Left ventricle myocardium inferior (tissue), 1 donor: ENCODE measurements around the gene EGR1. TPM values are rescaled to one million over a fixed set of nuclear protein-coding genes. Genes with fewer than 3 reads are reported as not detected.
A peak's percentile ranks its signal among the peaks of the same experiment; 100 is the strongest.

Experiments
- DNase-seq: peaks from one replicate; pipeline ENCODE4 v3.0.0-alpha.2; 2020
- H3K27ac ChIP-seq: fragments of 200-600 bp; replicated peaks from 2 replicates; pipeline ENCODE4 v1.8.0; 2021
- H3K27me3 ChIP-seq: fragments of 200-600 bp; 2 replicates; pipeline ENCODE4 v1.8.0; 2021; ENCODE audit warnings: low read depth
- H3K36me3 ChIP-seq: fragments of 200-600 bp; 2 replicates; pipeline ENCODE4 v1.8.0; 2021
- H3K4me1 ChIP-seq: fragments of 200-600 bp; 2 replicates; pipeline ENCODE4 v1.8.0; 2021
- H3K4me3 ChIP-seq: fragments of 200-600 bp; 2 replicates; pipeline ENCODE4 v1.8.0; 2021; ENCODE audit warnings: mild to moderate bottlenecking, moderate library complexity
- H3K9me3 ChIP-seq: fragments of 200-600 bp; replicated peaks from 2 replicates; pipeline ENCODE4 v1.8.0; 2021
- CTCF ChIP-seq: fragments of 200-600 bp; IDR thresholded peaks from 2 replicates; pipeline ENCODE4 v1.8.0; 2021; ENCODE audit warnings: antibody characterized with exemption, mild to moderate bottlenecking, borderline replicate concordance
- intact Hi-C: fragments of 100-400 bp; cut with micrococcal nuclease; formaldehyde crosslinking; loops from one replicate; pipeline ENCODE4 v1.11.0; 2022
- total RNA-seq: library from RNA; stranded (reverse); fragmentation: NEBNext Ultra II Directional; extraction: Animal tissue kit (Norgen Biotek cat#: 25700); gene quantifications from one replicate; pipeline ENCODE4 v1.2.1, GENCODE V29; 2021
- donor health status: DM: no; HTN: yes; CAD: no; lungs with severe emphysema.

Gene EGR1
- total RNA-seq, 1 donor from 2014 or later = 7.8 TPM

DNA sequence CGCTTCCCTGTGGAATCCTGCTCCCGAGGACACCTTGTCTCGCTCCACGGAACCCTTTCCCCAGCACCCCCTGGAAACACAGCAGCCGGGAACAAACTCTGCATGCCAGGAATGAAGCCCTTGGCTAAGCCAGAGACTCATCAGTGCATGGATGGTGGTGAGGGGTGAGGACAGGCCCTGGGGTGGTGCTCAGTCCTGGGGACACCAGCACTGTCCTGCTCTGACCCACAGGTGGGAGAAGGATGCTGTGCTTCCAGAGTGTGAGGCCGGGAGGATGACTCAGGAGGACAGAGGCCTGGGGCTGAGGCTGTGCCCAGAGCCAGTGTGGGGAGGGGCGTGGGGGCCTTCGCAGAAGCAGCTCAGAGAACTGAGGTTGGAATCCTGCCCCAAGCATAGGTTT lies 11.2 kb upstream of the EGR1 start:
- no peak for DNase-seq
- no peak for TF ChIP-seq CTCF
- H3K36me3 ChIP-seq = no peaks in the 10 kb centered on the region
- no peaks in the 10 kb centered on the region for H3K27me3 ChIP-seq
- intact Hi-C loops = no loop called here
- H3K4me1 ChIP-seq = peaks cover 31% of the 10 kb centered on the region
- no peak overlapping the region for H3K4me3 ChIP-seq
- no peak overlapping the region for H3K27ac ChIP-seq
- no peaks in the 10 kb centered on the region for H3K9me3 ChIP-seq

DNA sequence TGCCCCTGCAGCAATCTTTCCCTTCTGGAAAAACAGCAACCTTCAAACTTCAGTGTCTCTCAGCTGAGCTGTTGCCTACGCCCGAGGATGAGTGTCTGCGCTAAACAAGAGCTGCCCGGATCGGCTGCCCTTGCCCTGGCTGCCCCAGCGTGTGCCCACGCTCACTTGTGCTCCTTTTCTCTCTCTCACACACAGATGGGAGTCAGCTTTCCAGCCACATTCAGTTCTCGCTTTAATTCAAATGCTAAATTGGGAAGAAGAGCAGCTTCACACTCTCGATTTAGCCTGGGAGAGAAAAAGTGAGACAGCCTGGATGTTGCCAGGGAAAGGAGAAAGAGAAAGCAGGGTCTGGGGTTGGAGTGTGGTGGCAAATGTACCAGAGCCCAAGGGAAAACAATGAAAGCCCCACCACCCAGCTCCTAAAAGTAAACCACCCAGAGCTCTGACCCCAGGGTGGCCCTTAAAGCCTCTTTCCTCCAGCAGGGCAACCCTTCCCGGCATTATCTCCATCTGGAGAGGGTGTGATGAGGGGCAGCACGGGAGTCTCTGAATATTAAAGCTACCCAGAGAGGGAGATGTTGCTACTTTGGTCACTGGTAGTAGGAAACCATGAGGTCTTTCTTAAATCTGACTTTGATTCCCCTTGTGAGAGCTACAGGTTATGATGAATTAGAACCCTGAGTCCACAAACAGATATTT lies 9.9 kb upstream of the EGR1 start:
- no peak for TF ChIP-seq CTCF
- no peak for DNase-seq
- no peaks in the 10 kb centered on the region for H3K9me3 ChIP-seq
- H3K27ac ChIP-seq = no peak overlapping the region
- H3K4me3 ChIP-seq = no peak overlapping the region
- no peaks in the 10 kb centered on the region for H3K36me3 ChIP-seq
- intact Hi-C loops = loop anchor here (5.0 kb wide), 1 partner anchor 47 kb away; no protein-coding TSS in a partner anchor
- peaks cover 34% of the 10 kb centered on the region for H3K4me1 ChIP-seq
- H3K27me3 ChIP-seq = no peaks in the 10 kb centered on the region

- intact Hi-C loops = loop anchor here (5.0 kb wide), 1 partner anchor 45 kb away; no protein-coding TSS in a partner anchor
- no peak for DNase-seq
- Histone ChIP-seq H3K4me3 (peak overlapping the region; percentile 29), H3K27me3 (no peaks in the 10 kb centered on the region), H3K4me1 (peaks cover 51% of the 10 kb centered on the region), H3K27ac (peak overlapping the region; percentile 53), H3K9me3 (no peaks in the 10 kb centered on the region), H3K36me3 (no peaks in the 10 kb centered on the region)
- no peak for TF ChIP-seq CTCF
These were observed 7.6 kb upstream of the EGR1 start for GRCh38 chr5:138457531-138458275.

DNA sequence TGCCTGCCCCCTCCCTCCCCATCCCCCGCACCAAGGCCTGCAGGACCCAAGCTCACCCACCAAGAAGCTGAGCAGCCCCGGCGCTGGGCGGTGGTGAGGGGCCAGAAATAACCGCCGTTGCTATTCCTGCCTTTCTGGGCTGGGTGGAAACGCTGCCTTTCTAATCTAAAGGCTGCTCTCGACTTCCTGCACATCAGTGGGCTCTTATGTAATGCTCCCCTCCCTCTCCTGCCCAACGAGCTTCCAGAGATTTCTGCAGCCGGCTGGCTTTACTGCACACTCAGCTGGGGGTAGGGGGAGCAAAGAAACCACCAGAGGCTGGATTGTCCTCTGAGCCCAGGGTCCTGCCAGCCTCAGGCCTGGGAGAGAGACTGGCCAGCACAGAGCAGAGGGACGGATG lies 6.9 kb upstream of the EGR1 start:
- no peak for TF ChIP-seq CTCF
- Histone ChIP-seq H3K4me1 (peaks cover 55% of the 10 kb centered on the region), H3K27ac (peak overlapping the region; percentile 53), H3K9me3 (no peaks in the 10 kb centered on the region), H3K4me3 (peak overlapping the region; percentile 29), H3K27me3 (no peaks in the 10 kb centered on the region), H3K36me3 (no peaks in the 10 kb centered on the region)
- DNase-seq = no peak
- intact Hi-C loops = loop anchor here (5.0 kb wide), 1 partner anchor 44 kb away; no protein-coding TSS in a partner anchor

DNA sequence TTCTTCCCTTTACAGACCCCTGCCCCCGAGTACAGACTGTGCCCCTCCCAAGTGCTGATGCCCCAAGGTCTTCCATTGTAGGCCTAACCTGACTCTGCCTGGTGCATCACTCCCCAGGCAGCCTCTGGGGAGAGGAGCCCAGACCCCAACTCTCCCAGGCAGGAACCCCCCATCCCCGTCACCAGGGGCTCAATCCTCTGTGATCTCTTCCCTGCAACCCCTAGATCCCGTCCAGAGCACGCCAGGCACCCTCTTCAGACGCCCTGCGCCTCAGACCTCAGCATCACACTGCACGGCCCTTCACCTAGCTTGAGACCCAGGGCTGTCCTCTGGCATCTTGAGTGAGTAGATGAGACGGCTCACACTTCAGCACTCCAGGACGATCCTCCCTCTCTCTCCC lies 6.4 kb upstream of the EGR1 start:
- no peak for TF ChIP-seq CTCF
- Histone ChIP-seq H3K4me1 (peaks cover 59% of the 10 kb centered on the region), H3K36me3 (no peaks in the 10 kb centered on the region), H3K27ac (peak overlapping the region; percentile 53), H3K9me3 (no peaks in the 10 kb centered on the region), H3K4me3 (no peak overlapping the region), H3K27me3 (no peaks in the 10 kb centered on the region)
- no peak for DNase-seq
- intact Hi-C loops = loop anchor here (5.0 kb wide), 1 partner anchor 43 kb away; no protein-coding TSS in a partner anchor
